T-helper 2 cell (primary cell): ENCODE results near the gene LAMA5.

ENCODE experiments used
- DNase-seq, 5 experiments: peaks; one replicate each; pipeline versions ENCODE4 v3.0.0 to v3.0.0-alpha.2; 2012 to 2022

The LAMA5 gene

GRCh38 chr20:62371588-62372041, 4.5 kb upstream of the LAMA5 start:
- DNase-seq, result no peak

DNA sequence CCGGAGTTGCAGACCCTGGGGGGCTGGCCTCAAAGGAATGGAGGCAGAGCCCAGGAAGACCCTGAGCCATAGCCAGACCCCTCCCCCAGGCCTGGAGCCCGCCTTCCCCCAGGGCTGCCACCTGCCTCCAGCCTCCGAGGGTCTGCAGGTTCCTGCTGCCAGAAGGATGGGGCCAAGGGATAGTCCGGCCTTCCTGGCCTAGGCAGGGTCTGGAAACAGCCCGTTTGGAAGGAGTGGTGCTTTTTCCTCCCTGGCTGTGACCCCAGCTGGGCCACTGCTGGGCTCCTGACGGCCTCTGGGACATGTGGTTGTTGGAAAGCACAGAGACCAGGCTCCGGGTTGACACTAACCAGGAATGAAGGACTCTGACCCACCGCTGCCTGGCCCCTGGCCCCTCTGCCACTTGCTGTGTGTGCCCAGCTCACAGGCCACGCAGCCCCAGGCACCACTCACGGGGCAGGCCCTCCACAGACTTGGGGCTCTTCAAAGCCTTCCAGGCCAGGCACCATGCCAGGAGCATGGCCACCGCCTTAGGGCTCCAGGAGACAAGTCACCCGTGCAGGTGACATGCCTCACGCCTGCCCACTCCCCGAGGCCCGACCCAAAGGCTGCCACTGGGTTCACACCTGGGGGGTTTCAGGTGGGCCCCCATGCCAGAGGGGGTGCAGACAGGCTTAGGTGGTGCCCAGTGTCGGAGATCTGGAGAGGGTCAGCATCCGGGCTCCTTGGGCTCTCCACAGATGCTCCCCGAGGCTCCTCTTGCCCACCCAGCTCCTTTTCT, 3.9 kb upstream of the LAMA5 start:
- no peak for DNase-seq

DNA sequence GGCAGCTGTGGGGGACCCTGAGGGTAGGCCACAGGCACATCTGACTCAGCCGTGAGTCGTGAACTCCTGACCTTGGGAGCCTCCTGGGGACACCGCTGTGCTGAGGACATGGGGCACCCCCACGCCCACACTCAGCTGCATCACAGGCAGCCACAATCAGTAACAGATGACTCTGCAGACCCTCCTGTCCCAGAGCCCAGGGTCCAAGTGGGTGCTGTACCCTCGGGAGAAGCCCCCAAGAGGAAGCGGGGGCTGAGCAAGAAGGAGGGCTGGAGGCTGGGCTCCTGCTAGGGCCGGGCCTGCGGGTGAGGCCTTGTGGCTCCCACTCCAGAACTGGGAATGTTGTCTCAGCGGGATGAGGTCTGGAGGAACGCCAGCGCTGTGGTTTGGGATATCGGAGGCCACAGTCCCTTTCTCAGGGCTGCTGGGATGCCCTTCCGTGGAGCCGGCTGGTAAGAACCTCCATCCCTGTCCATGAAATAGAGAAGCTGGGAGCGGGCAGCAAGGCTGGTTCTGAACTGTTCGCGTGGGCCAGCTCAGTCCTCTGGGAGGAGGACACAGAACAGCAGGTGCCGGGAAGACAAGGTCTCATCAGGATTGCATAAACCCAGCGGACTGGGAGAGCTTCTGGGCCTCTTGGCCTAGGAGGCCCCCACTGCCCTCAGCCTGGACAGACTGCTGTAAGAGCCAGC, 3.1 kb upstream of the LAMA5 start:
- no peak for DNase-seq

GRCh38 chr20:62369815-62370114, 2.7 kb upstream of the LAMA5 start:
- DNase-seq, result no peak

GRCh38 chr20:62368976-62369814, 2.1 kb upstream of the LAMA5 start:
- no peak for DNase-seq

DNA sequence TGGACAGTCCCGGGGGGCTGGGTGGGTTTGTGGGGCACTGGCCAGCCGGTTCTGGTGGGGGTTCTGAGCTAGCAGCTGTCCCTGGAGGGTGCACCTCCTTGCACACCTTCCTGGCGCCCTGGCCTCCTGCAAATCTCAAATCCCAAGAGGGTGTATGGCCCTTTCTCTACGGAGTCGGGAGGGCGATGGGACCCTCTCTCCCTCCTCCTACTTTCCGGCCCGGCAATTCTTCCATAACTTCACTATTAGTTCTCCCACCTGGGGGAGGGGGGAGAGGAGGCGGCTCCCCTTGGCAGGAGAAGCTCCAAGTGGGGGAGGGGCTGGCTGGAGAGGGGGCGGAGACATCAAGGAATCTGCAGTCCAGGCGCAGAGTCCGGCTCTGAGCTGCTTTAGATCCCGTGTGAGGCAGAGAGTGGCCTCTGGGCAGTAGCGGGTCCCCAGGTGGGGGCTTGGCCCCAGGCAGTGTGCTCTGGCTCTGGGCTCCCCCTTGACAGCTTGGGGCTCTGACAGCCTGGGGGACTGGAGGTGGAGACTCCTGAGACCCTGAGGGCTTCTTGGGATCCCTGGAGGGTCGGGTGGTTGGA, 1.4 kb upstream of the LAMA5 start:
- DNase-seq, result no peak

- DNase-seq, result peak in 1 of 5 experiments; percentile 23
Observed at GRCh38 chr20:62367633-62368391, 700 bp upstream of the LAMA5 start.

DNA sequence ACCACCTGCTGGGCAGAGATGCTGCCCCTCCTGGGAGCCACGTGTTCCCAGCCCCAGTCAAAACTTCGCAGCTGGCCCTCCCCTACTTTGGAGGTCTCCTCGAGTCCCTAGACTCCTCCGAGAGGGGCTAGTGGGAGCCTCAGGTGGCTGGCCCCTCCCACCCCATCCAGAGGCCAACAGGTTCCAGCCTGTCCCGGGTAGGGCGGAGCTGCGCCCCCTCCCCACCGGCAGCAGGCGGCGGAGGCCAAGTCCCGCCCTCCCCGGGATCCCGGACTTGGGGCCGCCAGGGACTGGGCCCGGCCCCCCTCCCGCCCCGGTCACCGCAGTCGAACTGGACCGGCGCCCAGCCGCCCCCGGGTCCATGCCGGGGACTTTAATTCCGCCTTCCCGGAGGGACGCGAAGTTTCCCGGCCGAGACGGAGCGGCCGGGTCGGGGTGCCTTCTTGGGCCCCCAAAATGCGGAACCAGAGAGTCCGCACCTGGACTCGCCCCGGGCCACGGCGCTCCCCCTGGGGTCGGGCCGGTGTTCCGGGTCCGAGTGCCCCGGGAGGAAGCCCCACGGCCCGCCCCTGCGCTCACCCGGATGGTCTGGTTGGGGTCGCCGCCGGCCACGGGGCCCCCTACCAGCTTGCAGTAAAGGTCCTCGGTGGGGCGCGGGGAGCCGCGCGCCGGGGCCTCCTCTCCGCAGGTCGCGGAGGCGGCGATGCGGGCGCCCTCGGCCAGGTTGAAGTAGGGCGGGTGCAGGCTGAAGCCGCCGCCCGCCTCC, 559 bp downstream of the LAMA5 start:
- DNase-seq, result no peak

DNA sequence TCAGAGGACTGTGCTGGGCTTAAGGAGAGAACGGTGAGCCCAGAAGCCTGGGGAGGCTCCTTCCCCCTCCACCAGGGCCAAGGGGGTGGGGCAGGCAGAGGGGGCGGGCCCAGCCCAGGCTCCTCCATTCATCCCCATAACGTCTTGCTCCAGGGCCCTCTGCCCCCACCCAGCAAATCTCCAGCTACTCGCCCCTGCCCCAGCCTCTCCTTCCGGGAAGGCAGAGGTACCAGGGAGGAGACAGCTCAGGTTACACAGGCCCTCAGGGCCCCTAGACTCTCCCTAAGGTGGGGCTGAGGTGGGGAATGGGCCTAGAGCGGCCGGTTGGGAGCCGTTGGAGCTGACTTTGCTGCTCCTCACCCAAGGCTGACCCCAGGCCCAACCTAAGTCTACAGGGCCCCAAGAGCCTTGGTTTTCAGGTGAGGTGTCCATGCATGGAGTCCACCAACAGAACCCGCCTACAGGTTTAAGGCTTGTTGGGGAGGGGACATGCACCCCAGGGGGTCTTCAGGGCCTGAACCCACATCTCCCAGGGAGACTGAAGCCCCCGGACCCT, 1.2 kb downstream of the LAMA5 start:
- no peak for DNase-seq

DNA sequence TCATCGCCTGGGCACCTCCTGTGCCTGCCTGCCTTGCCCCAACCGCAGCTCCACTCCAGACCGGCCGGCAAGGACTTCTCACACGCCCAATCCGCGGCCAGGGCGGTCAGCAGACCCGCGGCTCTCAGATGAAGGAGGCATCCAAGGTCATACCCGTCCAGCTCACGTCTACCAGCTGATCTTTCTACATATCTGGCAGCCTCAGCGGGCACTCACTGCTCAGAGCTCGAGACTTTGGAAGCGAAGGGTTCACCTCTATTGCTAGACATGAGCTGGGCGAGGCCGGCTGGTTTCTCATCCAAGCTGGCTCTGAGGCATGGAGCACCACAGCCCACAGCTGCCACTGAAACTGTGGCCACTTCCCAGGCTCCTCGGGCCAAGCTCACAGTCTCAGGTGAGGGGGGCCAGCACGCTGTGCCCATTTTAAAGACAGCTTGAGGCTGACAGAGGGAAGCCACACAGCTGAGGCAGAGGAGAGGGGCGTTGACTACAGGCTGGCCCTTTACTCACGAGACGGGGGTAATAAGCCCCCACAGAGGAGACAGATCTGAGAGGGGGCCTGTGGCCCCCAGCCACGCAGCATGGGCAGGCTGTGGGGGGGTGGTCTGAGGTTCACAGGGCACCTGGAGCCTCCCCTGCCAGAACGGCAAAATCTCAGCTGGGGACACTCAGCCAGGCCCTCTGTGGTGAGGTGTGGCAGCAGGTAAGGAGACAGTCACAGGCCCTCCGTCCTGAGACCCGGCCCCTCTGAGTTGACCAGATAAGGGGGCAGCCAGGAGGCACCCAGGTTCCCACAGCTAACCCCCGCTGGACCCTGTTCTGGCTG, 2.0 kb downstream of the LAMA5 start:
- DNase-seq, result no peak

GRCh38 chr20:62363920-62364851, 2.9 kb downstream of the LAMA5 start:
- DNase-seq, result peak in 1 of 5 experiments; percentile 5

DNA sequence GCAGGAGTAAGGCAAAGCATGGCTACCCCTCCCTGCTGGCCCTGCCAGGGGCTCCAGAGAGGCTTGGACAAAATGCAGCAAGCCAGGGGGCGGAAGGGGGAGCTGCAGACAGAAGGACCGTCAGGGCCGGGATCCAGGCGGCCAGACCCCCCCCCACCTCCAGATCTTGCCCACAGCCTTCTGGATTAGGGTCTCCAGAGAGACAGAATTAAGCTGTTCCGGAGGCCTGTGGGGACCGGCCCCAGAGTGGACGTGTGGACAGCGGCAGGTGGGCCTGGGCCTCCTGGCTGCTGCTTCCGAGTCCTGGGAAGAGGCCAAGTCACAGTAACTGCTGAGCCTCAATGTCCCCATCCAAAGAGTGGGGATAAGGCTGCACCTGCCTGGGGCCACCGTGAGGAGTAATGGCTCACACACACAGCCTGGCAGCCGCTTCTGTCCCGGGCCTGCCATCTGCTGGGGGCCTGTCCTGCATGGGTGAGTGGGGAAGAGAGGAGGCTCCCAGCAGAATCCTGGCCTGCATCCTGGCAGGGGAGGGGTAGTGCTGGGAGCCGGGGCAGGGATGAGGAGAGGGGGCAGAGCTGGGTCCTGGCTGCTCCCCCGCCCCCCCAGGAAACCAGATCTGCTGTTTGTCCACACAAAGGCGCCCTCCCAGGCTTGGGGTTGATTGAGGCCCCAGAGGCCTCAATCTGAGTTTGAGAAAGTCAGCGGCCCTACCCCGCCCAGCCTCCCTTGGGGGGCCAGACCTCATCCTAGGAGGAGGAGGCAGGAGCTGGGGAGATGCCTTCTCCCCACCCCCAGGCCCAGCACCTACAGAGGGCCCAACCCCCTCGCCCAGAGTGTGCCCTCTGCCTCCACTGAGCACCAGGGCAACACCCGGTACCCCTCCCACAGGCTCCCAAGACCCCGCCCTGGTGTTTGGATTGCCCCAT, 3.9 kb downstream of the LAMA5 start:
- no peak for DNase-seq

GRCh38 chr20:62362590-62362940, 4.5 kb downstream of the LAMA5 start:
- peak in 1 of 5 experiments; percentile 6 for DNase-seq

- peak in 1 of 5 experiments; percentile 6 for DNase-seq
Observed at GRCh38 chr20:62361799-62362589, 5.1 kb downstream of the LAMA5 start.

DNA sequence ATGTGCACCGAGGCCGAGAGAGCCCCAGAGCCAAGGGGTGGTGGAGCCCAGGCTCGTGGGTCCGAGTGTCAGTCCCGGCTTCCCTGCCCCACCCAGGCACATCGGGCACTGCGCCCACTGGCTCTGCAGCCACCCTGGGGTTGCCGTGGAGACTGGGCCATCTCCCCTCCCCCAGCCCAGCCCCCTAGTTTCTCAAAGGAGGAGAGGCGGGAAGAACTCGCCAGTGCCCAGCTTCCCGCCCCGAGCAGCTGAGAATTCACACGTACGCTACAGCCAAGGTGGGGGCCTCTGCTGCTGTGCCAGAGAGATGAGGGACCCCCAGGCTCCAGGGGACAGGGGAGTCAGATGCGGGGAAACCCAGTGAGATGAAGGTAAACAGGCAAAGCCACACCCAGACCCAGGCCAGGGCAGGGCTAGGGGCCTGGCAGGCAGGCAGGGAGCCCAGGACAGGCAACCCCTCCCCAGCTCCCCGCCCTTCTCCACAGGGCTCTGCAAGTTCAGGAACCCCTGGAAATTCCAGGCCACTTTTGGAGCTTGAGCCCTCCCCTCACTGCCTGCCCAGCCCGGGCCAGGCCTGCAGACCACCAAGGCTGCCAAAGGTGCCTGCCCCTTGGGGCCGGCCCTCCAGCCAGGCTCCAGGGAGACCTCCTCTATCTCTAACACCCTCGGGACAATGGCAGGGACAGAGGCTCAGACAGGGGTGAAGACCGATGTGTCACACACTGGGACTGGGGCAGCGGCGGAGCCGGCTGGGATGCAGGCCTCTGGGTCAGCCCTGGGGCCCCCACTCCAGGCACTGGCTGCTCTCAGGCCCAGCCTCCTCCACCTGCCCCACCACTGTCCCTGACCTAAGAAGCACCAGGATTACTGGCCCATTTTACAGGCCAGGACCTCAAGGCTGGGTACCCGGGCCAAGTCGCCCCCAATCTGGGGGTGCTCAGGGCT, 6.0 kb downstream of the LAMA5 start:
- no peak for DNase-seq
